ENCODE results near the gene HOXB4. TPM values are rescaled to one million over a fixed set of nuclear protein-coding genes. Genes with fewer than 3 reads are reported as not detected.

HOXB4 gene
- total and polyA plus RNA-seq, 10 of the 15 experiments (the other 5 are each of a cell fraction or from before 2014, with no cell fraction given) = 0.35 to 5.8 (median 3.0) TPM

- intact Hi-C loops (cut with micrococcal nuclease; ENCODE audit: unreplicated experiment) = loop anchor here (2.0 kb wide), 2 partner anchors 259 to 287 kb away; no protein-coding TSS in a partner anchor
- BruUV-seq (replicated peaks) = no TSS peak
- no peak overlapping the region for H3K9ac ChIP-seq (ENCODE audit: control insufficient read depth, insufficient read depth, low read length)
- CTCF ChIA-PET = interaction anchor here (0.8 to 3.0 kb wide), 4 partner anchors 23 to 515 kb away, joined by 3 to 13 read pairs (median 4); no protein-coding TSS in a partner anchor
- no peak overlapping the region for H3K4me3 ChIP-seq
- in situ Hi-C loops (cut with MboI) = loop anchor here (5.0 kb wide), 1 partner anchor 333 kb away; no protein-coding TSS in a partner anchor
- H4K20me1 ChIP-seq (ENCODE audit: control insufficient read depth, insufficient read depth) = no peaks in the 10 kb centered on the region
- no peaks in the 10 kb centered on the region for H3K9me3 ChIP-seq (replicated peaks; ENCODE audit: control insufficient read depth, insufficient read depth, low read length)
- no peak overlapping the region for H3K27ac ChIP-seq (ENCODE audit: control insufficient read depth, insufficient read depth)
- no peaks in the 10 kb centered on the region for H3K79me2 ChIP-seq (ENCODE audit: control insufficient read depth, insufficient read depth, low read length)
- H3K27me3 ChIP-seq (replicated peaks in 1 of 2; ENCODE audit: control insufficient read depth in 2 of 2, insufficient read depth in 2 of 2, low read length in 1 of 2) = peaks cover 8 to 42% of the 10 kb centered on the region in 2 experiments
- no peak overlapping the region for H2AFZ ChIP-seq (ENCODE audit: control insufficient read depth, low read depth, low read length)
- H3K36me3 ChIP-seq (ENCODE audit: control insufficient read depth in 2 of 2, insufficient read depth in 2 of 2, low read length in 1 of 2) = no peaks in the 10 kb centered on the region
- SMC1A ChIA-PET (ENCODE audit: uncharacterized antibody, unreplicated experiment) = interaction anchor here (1.0 to 4.3 kb wide), 5 partner anchors 82 to 322 kb away, joined by 3 to 47 read pairs (median 4); no protein-coding TSS in a partner anchor
- no peak overlapping the region for H3K4me2 ChIP-seq (ENCODE audit: control insufficient read depth, insufficient read depth)
- FAIRE-seq (no peak), DNase-seq (ENCODE audit: low read depth, low spot score) (no peak), ATAC-seq (no peak)
- peaks cover 10% of the 10 kb centered on the region for H3K4me1 ChIP-seq (ENCODE audit: control insufficient read depth, insufficient read depth, low read length)
- RAD21 ChIA-PET (ENCODE audit: unreplicated experiment) = interaction anchor here (0.7 to 3.8 kb wide), 4 partner anchors 103 to 516 kb away, joined by 3 to 29 read pairs (median 3); no protein-coding TSS in a partner anchor
- TF ChIP-seq NRF1 (conservative IDR thresholded peaks at IDR 0.05; ENCODE audit: low read depth, low read length) = no peak
- no peak for TF ChIP-seq SMARCA5 (IDR thresholded peaks at IDR 0.05)
- TF ChIP-seq NR2C1 (IDR thresholded peaks at IDR 0.05) = no peak
- TF ChIP-seq RFX5 (IDR thresholded peaks at IDR 0.05; ENCODE audit: low read depth, low read length) = no peak
- TF ChIP-seq CEBPB (IDR thresholded peaks at IDR 0.05; ENCODE audit: borderline replicate concordance in 1 of 2, low read depth in 2 of 2, low read length in 2 of 2) = no peak
- WGBS (ENCODE audit: insufficient coverage, insufficient replicate concordance, low lambda C conversion rate, missing lambda C conversion rate) = 67% methylated on average over 25 of the region's 25 CpGs
- POLR2A ChIA-PET = interaction anchor here (1.2 kb wide), 1 partner anchor 13 kb away, joined by 3 read pairs; no protein-coding TSS in a partner anchor
Observed at GRCh38 chr17:48595278-48595999, 17.3 kb upstream of the HOXB4 start.

All from GM12878 (cell line).